ENCODE data around the gene NBEAL2.
A peak's percentile ranks its signal among the peaks of the same experiment; 100 is the strongest.

The NBEAL2 gene

DNA sequence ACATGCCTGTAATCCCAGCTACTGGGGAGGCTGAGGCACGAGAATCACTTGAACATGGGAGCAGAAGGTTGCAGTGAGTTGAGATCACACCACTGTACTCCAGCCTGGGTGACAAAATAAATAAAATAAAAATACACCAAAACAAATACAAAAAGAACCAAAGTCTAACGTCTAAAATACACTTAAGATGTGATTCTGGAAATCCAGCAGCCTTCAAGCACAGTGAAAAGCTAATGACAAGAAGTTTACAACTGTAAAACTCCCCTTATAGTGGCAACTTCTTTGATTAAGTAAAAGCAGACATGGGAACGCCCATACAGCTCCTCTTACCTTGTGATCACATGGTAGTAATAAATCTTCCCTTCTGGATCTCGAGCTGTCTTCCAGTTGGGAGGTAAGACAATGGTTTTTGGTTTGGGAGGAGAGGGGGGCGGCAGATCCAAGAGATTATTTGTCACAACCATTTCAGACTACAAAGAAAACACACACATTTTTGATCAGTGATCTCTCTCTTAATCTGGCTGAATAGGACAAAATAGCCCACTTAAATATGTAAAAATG is 62.8 kb downstream of the NBEAL2 start:
- DNase-seq (ENCODE audit: low read depth, low spot score): no peak

- DNase-seq (ENCODE audit: low read depth, low spot score): no peak
Observed at GRCh38 chr3:47047069-47047468, 67.6 kb downstream of the NBEAL2 start.

DNA sequence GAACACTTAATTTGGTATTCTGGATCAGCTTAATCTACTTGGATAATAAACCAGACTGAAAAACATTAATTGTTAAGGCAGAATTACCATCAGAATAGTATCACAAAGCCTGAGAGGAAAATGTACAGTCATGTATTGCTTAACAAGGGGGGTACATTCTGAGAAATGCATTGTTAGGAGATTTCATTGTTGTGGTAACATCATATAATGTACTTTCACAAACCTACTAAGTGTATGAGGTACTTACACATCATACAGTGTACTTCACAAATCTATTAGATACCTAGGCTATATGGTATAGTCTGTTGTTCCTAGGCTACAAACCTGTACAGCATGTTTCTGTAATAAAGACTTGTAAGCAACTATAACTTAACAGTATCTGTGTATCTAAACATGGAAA is 68.2 kb downstream of the NBEAL2 start:
- DNase-seq (ENCODE audit: low read depth, low spot score): no peak

DNA sequence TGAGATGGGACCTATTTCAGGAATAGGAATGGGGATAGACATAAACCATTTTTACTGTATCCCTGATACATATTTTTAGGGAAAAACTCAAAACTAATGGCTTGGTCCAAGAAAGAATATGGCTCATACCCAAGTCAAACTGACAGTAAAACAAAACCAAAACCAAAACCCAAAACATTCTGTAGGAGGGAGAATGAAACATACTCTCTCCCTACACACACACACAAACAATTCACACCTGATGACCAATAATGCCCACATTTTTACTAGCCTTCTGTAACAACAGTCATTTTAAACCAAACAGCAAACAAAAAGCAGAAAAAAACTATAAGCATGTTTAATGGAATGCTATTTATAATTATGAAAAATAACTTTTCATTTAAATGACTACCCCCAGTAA is 74.9 kb downstream of the NBEAL2 start:
- DNase-seq (ENCODE audit: low read depth, low spot score): no peak

DNA sequence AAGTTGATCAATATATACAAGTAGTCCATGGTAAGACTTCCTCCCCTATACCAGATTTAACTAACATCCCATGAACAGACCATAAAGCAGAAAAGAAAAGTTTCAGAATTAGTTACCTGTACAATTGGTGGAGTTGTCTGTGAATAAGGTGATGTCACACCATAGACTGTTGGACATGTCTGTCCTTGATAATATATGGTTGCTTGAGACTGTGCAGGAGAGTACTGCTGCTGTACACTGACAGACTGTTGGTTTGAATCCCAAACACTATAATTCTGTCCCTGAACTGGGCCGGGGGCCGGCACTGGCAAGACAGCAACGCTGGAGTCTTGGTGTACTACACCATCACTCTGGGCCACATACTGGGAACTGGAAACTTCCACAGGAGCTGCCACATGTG is 77.2 kb downstream of the NBEAL2 start:
- no peak for DNase-seq (ENCODE audit: low read depth, low spot score)

GRCh38 chr3:47057212-47057671 is 77.8 kb downstream of the NBEAL2 start:
- DNase-seq (ENCODE audit: low read depth, low spot score): peak; percentile 30

All from activated CD4-positive, CD25-positive, alpha-beta regulatory T cell treated with anti-CD3 and anti-CD28 coated beads, Interleukin-2, amount 50 U/mL, for 16 hours (primary cell).